H9 (cell line): Measurements from ENCODE around the gene NPHS2. TPM values are rescaled to one million over a fixed set of nuclear protein-coding genes. Genes with fewer than 3 reads are reported as not detected.

Experiments
- DNase-seq: peaks from one replicate; pipeline ENCODE4 v3.0.0-alpha.2; 2017
- H2AFZ ChIP-seq: one replicate; pipeline ENCODE4 v1.6.1; 2013; ENCODE audit warnings: mild to moderate bottlenecking, low read length, control low read depth, moderate library complexity
- H2AK5ac ChIP-seq: 2 replicates; pipeline ENCODE4 v1.6.1; 2013; ENCODE audit warnings: low read length, control low read depth, mixed read lengths; ENCODE audit not compliant: insufficient read length
- H2BK120ac ChIP-seq: one replicate; pipeline ENCODE4 v1.6.1; 2013; ENCODE audit warnings: low read depth, mild to moderate bottlenecking, low read length, control low read depth, inconsistent platforms; ENCODE audit not compliant: poor library complexity, severe bottlenecking
- H2BK12ac ChIP-seq: 2 replicates; pipeline ENCODE4 v1.6.1; 2013; ENCODE audit warnings: low read length, control low read depth, mixed read lengths, low read depth; ENCODE audit not compliant: insufficient read length
- H2BK15ac ChIP-seq: 2 replicates; pipeline ENCODE4 v1.6.1; 2013; ENCODE audit warnings: low read depth, low read length, control low read depth
- H2BK20ac ChIP-seq: one replicate; pipeline ENCODE4 v1.6.1; 2013; ENCODE audit warnings: low read depth, mild to moderate bottlenecking, low read length, control low read depth, inconsistent platforms; ENCODE audit not compliant: poor library complexity, severe bottlenecking
- H2BK5ac ChIP-seq: 2 replicates; pipeline ENCODE4 v1.6.1; 2013; ENCODE audit warnings: low read length, control low read depth, mixed read lengths; ENCODE audit not compliant: insufficient read length
- H3K14ac ChIP-seq: 2 replicates; pipeline ENCODE4 v1.6.1; 2013; ENCODE audit warnings: low read length, control low read depth; ENCODE audit not compliant: insufficient read depth
- H3K18ac ChIP-seq: 2 replicates; pipeline ENCODE4 v1.6.1; 2013; ENCODE audit warnings: low read depth, mild to moderate bottlenecking, mixed read lengths, low read length, control low read depth; ENCODE audit not compliant: insufficient read length
- H3K23ac ChIP-seq: 2 replicates; pipeline ENCODE4 v1.6.1; 2013; ENCODE audit warnings: low read length, control low read depth, mixed read lengths, low read depth; ENCODE audit not compliant: insufficient read length
- H3K23me2 ChIP-seq: 2 replicates; pipeline ENCODE4 v1.6.1; 2013; ENCODE audit warnings: low read depth, mild to moderate bottlenecking, mixed read lengths, low read length, control low read depth; ENCODE audit not compliant: insufficient read length, poor library complexity, severe bottlenecking
- H3K27ac ChIP-seq: 2 replicates; pipeline ENCODE4 v1.5.1; 2013; ENCODE audit warnings: low read length, control low read depth, mixed read lengths, low read depth; ENCODE audit not compliant: insufficient read length
- H3K27me3 ChIP-seq: 2 replicates; pipeline ENCODE4 v1.6.1; 2013; ENCODE audit warnings: low read length, control low read depth, inconsistent platforms; ENCODE audit not compliant: insufficient read depth
- H3K4ac ChIP-seq: 2 replicates; pipeline ENCODE4 v1.6.1; 2013; ENCODE audit warnings: low read depth, mild to moderate bottlenecking, control low read depth, inconsistent platforms, low read length, moderate library complexity
- H3K4me1 ChIP-seq: 2 replicates; pipeline ENCODE4 v1.6.1; 2013; ENCODE audit warnings: low read length, control low read depth, inconsistent platforms; ENCODE audit not compliant: insufficient read depth
- H3K4me2 ChIP-seq: 2 replicates; pipeline ENCODE4 v1.6.1; 2013; ENCODE audit warnings: low read length, control low read depth, mixed read lengths; ENCODE audit not compliant: insufficient read length, insufficient read depth
- H3K56ac ChIP-seq: 2 replicates; pipeline ENCODE4 v1.6.1; 2013; ENCODE audit warnings: low read depth, mild to moderate bottlenecking, mixed read lengths, low read length, control low read depth; ENCODE audit not compliant: insufficient read length
- H3K79me1 ChIP-seq: 2 replicates; pipeline ENCODE4 v1.6.1; 2013; ENCODE audit warnings: low read depth, mild to moderate bottlenecking, moderate library complexity, low read length, control low read depth, inconsistent platforms; ENCODE audit not compliant: insufficient read depth, poor library complexity, severe bottlenecking
- H3K79me2 ChIP-seq: 2 replicates; pipeline ENCODE4 v1.6.1; 2013; ENCODE audit warnings: low read length, control low read depth, inconsistent platforms; ENCODE audit not compliant: insufficient read depth
- H3K9ac ChIP-seq: 2 replicates; pipeline ENCODE4 v1.6.1; 2013; ENCODE audit warnings: low read length, control low read depth, mixed read lengths; ENCODE audit not compliant: insufficient read length; ENCODE audit errors: extremely low read depth
- H3K9me3 ChIP-seq: one replicate; pipeline ENCODE4 v1.6.1; 2013; ENCODE audit warnings: low read depth, low read length, inconsistent platforms; ENCODE audit not compliant: control insufficient read depth
- H3T11ph ChIP-seq: one replicate; pipeline ENCODE4 v1.6.1; 2013; ENCODE audit warnings: mild to moderate bottlenecking, low read length, control low read depth, inconsistent platforms
- H4K20me1 ChIP-seq: one replicate; pipeline ENCODE4 v1.6.1; 2013; ENCODE audit not compliant: control insufficient read depth, insufficient read length, insufficient read depth
- H4K5ac ChIP-seq: 2 replicates; pipeline ENCODE4 v1.6.1; 2013; ENCODE audit warnings: low read depth, mild to moderate bottlenecking, mixed read lengths, low read length, control low read depth; ENCODE audit not compliant: insufficient read length
- H4K8ac ChIP-seq: replicated peaks from 2 replicates; pipeline ENCODE4 v1.6.1; 2013; ENCODE audit warnings: low read length, control low read depth, mixed read lengths, low read depth; ENCODE audit not compliant: insufficient read length
- H4K91ac ChIP-seq: 2 replicates; pipeline ENCODE4 v1.6.1; 2013; ENCODE audit warnings: low read depth, mild to moderate bottlenecking, moderate library complexity, mixed read lengths, low read length, control low read depth; ENCODE audit not compliant: insufficient read length
- H3K27ac Mint-ChIP-seq, 3 experiments: 2 replicates in 2 of 3; 3 replicates in 1 of 3; pipeline ENCODE4 v1.8.0; 2020 to 2021; ENCODE audit warnings: mixed read lengths in 3 of 3, mild to moderate bottlenecking in 1 of 3, moderate library complexity in 1 of 3
- H3K27me3 Mint-ChIP-seq: 2 replicates; pipeline ENCODE4 v1.8.0; 2021; ENCODE audit warnings: low read depth, mild to moderate bottlenecking, moderate library complexity, mixed read lengths
- H3K36me3 Mint-ChIP-seq, 3 experiments: 2 replicates in 2 of 3; 3 replicates in 1 of 3; pipeline ENCODE4 v1.8.0; 2020 to 2021; ENCODE audit warnings: low read depth in 3 of 3, mixed read lengths in 3 of 3; ENCODE audit not compliant: insufficient read depth in 1 of 3
- H3K4me1 Mint-ChIP-seq, 2 experiments: 2 replicates each; pipeline ENCODE4 v1.8.0; 2020; ENCODE audit warnings: mixed read lengths in 2 of 2
- H3K4me3 Mint-ChIP-seq, 2 experiments: 2 replicates in 1 of 2; 3 replicates in 1 of 2; pipeline ENCODE4 v1.8.0; 2020 to 2021; ENCODE audit warnings: mild to moderate bottlenecking in 2 of 2, mixed read lengths in 2 of 2, moderate library complexity in 1 of 2
- H3K9me3 Mint-ChIP-seq, 2 experiments: 2 replicates in 1 of 2; 3 replicates in 1 of 2; pipeline ENCODE4 v1.8.0; 2020; ENCODE audit warnings: mild to moderate bottlenecking in 2 of 2, mixed read lengths in 2 of 2, moderate library complexity in 1 of 2
- WGBS: extraction: QIAGEN DNeasy Blood & Tissue Kit; methylation state at CpG from one replicate; pipeline ENCODE4 v1.1.7; 2013; ENCODE audit warnings: missing lambda C conversion rate, low lambda C conversion rate, mixed read lengths; ENCODE audit not compliant: insufficient read length; ENCODE audit errors: extremely low coverage; 5-methylcytosine and 5-hydroxymethylcytosine counted together
- total RNA-seq: library from RNA; stranded (reverse); gene quantifications from 2 replicates; pipeline ENCODE4 v1.2.1, GENCODE V29; 2021
- TF ChIP-seq, protein P1 (sequence below): fragments of 200-600 bp; sonication (generic); conservative IDR thresholded peaks from 3 replicates; pipeline ENCODE4 v1.8.0; 2021; ENCODE audit warnings: antibody characterized with exemption, mild to moderate bottlenecking

NPHS2 gene
- total RNA-seq, 1 experiment from 2014 or later, result not detected

DNA sequence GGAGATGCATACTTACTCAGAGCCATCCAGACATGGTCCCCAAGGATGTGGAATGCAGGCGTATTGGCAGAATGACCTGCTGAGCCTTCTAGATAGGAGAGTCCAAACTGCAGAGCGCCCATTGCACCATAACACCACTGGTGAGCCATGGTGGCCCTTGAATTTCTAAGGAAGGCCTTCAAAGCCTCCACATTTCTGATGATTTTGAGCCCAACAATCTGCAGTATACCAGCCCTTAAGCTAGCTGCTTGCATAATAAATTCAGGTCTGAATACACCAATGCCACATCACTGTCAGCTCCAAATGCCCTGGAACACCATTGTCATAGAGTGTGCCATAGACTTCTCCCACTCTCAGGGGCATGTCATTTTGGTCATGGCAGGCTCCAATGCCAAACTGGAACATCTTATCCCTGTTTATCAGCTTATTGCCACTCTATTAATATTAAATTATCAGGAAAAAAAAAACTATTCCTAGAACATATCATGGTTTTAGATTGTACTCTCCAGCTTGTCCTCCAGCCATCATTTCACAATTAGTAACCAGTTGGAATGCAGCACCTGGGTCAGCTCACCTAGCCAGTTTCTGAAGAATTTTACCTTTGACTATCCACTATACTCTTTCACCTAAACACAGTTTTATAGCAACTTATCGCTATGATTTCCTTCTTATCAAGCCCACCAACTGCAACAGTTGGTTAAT lies 26.9 kb downstream of the NPHS2 start:
- no peak overlapping the region for H3K14ac ChIP-seq
- H2AFZ ChIP-seq, result no peak overlapping the region
- H3T11ph ChIP-seq, result no peak overlapping the region
- H2BK20ac ChIP-seq, result no peak overlapping the region
- H3K36me3 Mint-ChIP-seq, result no peaks in the 10 kb centered on the region
- no peaks in the 10 kb centered on the region; the same call in none of the 2 replicates for H3K27me3 Mint-ChIP-seq
- TF ChIP-seq, protein P1, sequence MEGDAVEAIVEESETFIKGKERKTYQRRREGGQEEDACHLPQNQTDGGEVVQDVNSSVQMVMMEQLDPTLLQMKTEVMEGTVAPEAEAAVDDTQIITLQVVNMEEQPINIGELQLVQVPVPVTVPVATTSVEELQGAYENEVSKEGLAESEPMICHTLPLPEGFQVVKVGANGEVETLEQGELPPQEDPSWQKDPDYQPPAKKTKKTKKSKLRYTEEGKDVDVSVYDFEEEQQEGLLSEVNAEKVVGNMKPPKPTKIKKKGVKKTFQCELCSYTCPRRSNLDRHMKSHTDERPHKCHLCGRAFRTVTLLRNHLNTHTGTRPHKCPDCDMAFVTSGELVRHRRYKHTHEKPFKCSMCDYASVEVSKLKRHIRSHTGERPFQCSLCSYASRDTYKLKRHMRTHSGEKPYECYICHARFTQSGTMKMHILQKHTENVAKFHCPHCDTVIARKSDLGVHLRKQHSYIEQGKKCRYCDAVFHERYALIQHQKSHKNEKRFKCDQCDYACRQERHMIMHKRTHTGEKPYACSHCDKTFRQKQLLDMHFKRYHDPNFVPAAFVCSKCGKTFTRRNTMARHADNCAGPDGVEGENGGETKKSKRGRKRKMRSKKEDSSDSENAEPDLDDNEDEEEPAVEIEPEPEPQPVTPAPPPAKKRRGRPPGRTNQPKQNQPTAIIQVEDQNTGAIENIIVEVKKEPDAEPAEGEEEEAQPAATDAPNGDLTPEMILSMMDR, result no peak
- no peaks in the 10 kb centered on the region for H4K20me1 ChIP-seq
- H3K27me3 ChIP-seq, result no peaks in the 10 kb centered on the region
- H3K4me3 Mint-ChIP-seq, result no peak overlapping the region
- H3K4me1 ChIP-seq, result no peaks in the 10 kb centered on the region
- H3K9ac ChIP-seq, result no peak overlapping the region
- no peak overlapping the region for H4K8ac ChIP-seq
- H3K4ac ChIP-seq, result no peak overlapping the region
- H4K5ac ChIP-seq, result no peak overlapping the region
- no peak overlapping the region for H3K23ac ChIP-seq
- peaks cover 6% of the 10 kb centered on the region in 2 experiments for H3K4me1 Mint-ChIP-seq
- no peak overlapping the region for H3K4me2 ChIP-seq
- no peak overlapping the region for H3K18ac ChIP-seq
- no peak overlapping the region for H2BK12ac ChIP-seq
- no peak overlapping the region for H3K56ac ChIP-seq
- H2AK5ac ChIP-seq, result no peak overlapping the region
- H3K79me2 ChIP-seq, result no peaks in the 10 kb centered on the region
- H3K9me3 Mint-ChIP-seq, result no peaks in the 10 kb centered on the region; a peak in 1 of 5 replicates
- H3K27ac ChIP-seq, result no peak overlapping the region
- H2BK120ac ChIP-seq, result no peak overlapping the region
- DNase-seq, result no peak
- WGBS, result no CpG with 5 or more reads among the region's 3 CpGs
- H3K27ac Mint-ChIP-seq, result no peak overlapping the region
- H3K79me1 ChIP-seq, result no peaks in the 10 kb centered on the region
- no peak overlapping the region for H2BK15ac ChIP-seq
- H4K91ac ChIP-seq, result no peak overlapping the region
- H3K23me2 ChIP-seq, result no peaks in the 10 kb centered on the region
- no peaks in the 10 kb centered on the region for H3K9me3 ChIP-seq
- no peak overlapping the region for H2BK5ac ChIP-seq
